H1 (cell line): Measurements from ENCODE around the gene PGLYRP2. TPM values are rescaled to one million over a fixed set of nuclear protein-coding genes. Genes with fewer than 3 reads are reported as not detected.

ENCODE experiments used
- CEBPB ChIP-seq: IDR thresholded peaks from 2 replicates; pipeline ENCODE4 v1.6.1; 2012; ENCODE audit warnings: low read depth, low read length
- CHD2 ChIP-seq: IDR thresholded peaks from 2 replicates; pipeline ENCODE4 v1.6.1; 2012; ENCODE audit warnings: low read length, improper control_type of control experiment
- GABPA ChIP-seq: IDR thresholded peaks from 2 replicates; pipeline ENCODE4 v1.6.1; 2011; ENCODE audit warnings: mild to moderate bottlenecking, low read length, moderate library complexity, borderline replicate concordance; ENCODE audit not compliant: insufficient read depth
- GTF2F1 ChIP-seq: IDR thresholded peaks from 2 replicates; pipeline ENCODE4 v1.6.1; 2012; ENCODE audit warnings: low read depth, low read length, improper control_type of control experiment, borderline replicate concordance
- HDAC2 ChIP-seq, 2 experiments: fragments of 300-600 bp in 1 of 2; sonication (generic) in 1 of 2; IDR thresholded peaks; 2 replicates each; pipeline ENCODE4 v1.6.1; 2011 to 2012; ENCODE audit warnings: low read depth in 2 of 2, low read length in 2 of 2, mild to moderate bottlenecking in 2 of 2, moderate library complexity in 2 of 2, borderline replicate concordance in 1 of 2, inconsistent platforms in 1 of 2
- MAX ChIP-seq: IDR thresholded peaks from 2 replicates; pipeline ENCODE4 v1.6.1; 2012; ENCODE audit warnings: inconsistent platforms
- POLR2AphosphoS5 ChIP-seq: IDR thresholded peaks from 2 replicates; pipeline ENCODE4 v1.6.1; 2011; ENCODE audit warnings: low read depth, low read length
- POU5F1 ChIP-seq: IDR thresholded peaks from 2 replicates; pipeline ENCODE4 v1.6.1; 2011; ENCODE audit warnings: low read depth, mild to moderate bottlenecking, low read length, moderate library complexity
- RBBP5 ChIP-seq: IDR thresholded peaks from 2 replicates; pipeline ENCODE4 v1.7.1; 2012; ENCODE audit warnings: low read depth, mild to moderate bottlenecking, inconsistent platforms, low read length, moderate library complexity, borderline replicate concordance
- SP1 ChIP-seq: IDR thresholded peaks from 2 replicates; pipeline ENCODE4 v1.6.1; 2011; ENCODE audit warnings: low read depth, low read length
- polyA plus RNA-seq, 7 experiments: library from polyadenylated mRNA; depleted of rRNA in 3 of 7; stranded (reverse) in 5 of 7; unstranded in 2 of 7; fragments of >200 nt in 5 of 7; fragments of 200-250 nt in 2 of 7; gene quantifications; 1 replicate in 5 of 7; 2 replicates in 1 of 7; 4 replicates in 1 of 7; pipeline versions ENCODE4 v1.2.1 to v1.2.3, GENCODE V29; 2011 to 2013; ENCODE audit warnings: missing spikeins in 2 of 7, mixed read lengths in 2 of 7
- total RNA-seq: library from RNA; stranded (reverse); fragmentation: NEBNext Ultra II Directional; extraction: Animal tissue kit (Norgen Biotek cat#: 25700); gene quantifications from 2 replicates; pipeline ENCODE4 v1.2.1, GENCODE V29; 2021

PGLYRP2 gene
- total and polyA plus RNA-seq, 2 of the 8 experiments (the other 6 are each of a cell fraction or from before 2014, with no cell fraction given) = not detected

GRCh38 chr19:15439821-15440641 is 39.3 kb downstream of the PGLYRP2 start (continued):
- TF ChIP-seq RBBP5 (no peak), GTF2F1 (no peak), POLR2AphosphoS5 (no peak), HDAC2 (IDR thresholded peaks at IDR 0.05; ENCODE audit: borderline replicate concordance in 1 of 2, low read depth in 2 of 2, low read length in 2 of 2) (no peak), CHD2 (no peak), CEBPB (no peak), MAX (no peak), POU5F1 (no peak), GABPA (no peak), SP1 (no peak)
